DND-41 (cell line): ENCODE measurements around the gene VANGL1.

Experiments
- EZH2 ChIP-seq: IDR thresholded peaks from 3 replicates; pipeline ENCODE4 v1.6.1; 2012; ENCODE audit warnings: borderline replicate concordance, low read depth, mild to moderate bottlenecking, moderate library complexity, low read length, inconsistent platforms; ENCODE audit not compliant: severe bottlenecking
- TF ChIP-seq, protein P1 (sequence below): IDR thresholded peaks from 2 replicates; pipeline ENCODE4 v1.5.1; 2012; ENCODE audit warnings: borderline replicate concordance, low read length, moderate library complexity, mild to moderate bottlenecking; ENCODE audit not compliant: poor library complexity, severe bottlenecking; ENCODE audit errors: extremely low read depth

DNA sequence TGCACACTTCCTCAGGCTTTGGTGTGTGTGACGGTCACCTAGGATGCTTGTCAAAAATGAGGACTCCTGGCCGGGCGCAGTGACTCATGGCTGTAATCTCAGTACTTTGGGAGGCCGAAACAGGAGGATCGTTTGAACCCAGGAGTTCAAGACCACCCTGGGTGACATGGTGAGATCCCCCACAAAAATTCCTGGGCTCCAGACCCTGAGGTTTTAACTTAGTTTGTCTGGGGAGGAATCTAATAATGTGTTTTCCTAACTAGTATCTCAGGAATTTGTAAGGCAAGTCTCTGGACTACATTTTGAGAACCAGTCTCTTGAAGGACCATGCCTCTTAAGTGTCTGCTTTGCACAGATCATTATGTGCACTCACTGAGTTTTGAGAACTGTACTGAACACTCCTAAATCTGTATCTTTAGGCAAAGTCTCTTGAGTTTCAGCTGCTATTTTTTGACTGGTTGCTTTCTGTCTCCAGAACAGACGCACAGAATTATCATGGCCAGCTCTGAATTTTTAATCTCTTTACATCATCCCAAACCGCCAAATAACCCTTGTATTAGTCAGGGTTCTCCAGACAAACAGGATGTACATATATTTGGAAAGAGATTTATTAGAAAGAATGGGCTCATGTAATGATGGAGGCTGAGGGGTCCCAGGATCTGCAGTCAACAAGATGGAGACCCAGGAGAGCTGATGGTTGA, 45.5 kb upstream of the VANGL1 start:
- TF ChIP-seq, protein P1, sequence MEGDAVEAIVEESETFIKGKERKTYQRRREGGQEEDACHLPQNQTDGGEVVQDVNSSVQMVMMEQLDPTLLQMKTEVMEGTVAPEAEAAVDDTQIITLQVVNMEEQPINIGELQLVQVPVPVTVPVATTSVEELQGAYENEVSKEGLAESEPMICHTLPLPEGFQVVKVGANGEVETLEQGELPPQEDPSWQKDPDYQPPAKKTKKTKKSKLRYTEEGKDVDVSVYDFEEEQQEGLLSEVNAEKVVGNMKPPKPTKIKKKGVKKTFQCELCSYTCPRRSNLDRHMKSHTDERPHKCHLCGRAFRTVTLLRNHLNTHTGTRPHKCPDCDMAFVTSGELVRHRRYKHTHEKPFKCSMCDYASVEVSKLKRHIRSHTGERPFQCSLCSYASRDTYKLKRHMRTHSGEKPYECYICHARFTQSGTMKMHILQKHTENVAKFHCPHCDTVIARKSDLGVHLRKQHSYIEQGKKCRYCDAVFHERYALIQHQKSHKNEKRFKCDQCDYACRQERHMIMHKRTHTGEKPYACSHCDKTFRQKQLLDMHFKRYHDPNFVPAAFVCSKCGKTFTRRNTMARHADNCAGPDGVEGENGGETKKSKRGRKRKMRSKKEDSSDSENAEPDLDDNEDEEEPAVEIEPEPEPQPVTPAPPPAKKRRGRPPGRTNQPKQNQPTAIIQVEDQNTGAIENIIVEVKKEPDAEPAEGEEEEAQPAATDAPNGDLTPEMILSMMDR = no peak
- no peak for TF ChIP-seq EZH2
